HG03025 (cell line): ENCODE measurements around the gene COL6A2.
"Not testable (repeated sequence)": the region's sequence is repeated elsewhere in the genome, so short reads cannot be mapped to it uniquely, and the experiment has no call there.

Source experiments
- ATAC-seq: cut with Tn5 transposase; IDR thresholded peaks from one replicate; pipeline ENCODE4 v1.9.1; 2021; ENCODE audit warnings: mild to moderate bottlenecking, moderate library complexity; ENCODE audit not compliant: unreplicated experiment, low FRiP score

COL6A2 gene

DNA sequence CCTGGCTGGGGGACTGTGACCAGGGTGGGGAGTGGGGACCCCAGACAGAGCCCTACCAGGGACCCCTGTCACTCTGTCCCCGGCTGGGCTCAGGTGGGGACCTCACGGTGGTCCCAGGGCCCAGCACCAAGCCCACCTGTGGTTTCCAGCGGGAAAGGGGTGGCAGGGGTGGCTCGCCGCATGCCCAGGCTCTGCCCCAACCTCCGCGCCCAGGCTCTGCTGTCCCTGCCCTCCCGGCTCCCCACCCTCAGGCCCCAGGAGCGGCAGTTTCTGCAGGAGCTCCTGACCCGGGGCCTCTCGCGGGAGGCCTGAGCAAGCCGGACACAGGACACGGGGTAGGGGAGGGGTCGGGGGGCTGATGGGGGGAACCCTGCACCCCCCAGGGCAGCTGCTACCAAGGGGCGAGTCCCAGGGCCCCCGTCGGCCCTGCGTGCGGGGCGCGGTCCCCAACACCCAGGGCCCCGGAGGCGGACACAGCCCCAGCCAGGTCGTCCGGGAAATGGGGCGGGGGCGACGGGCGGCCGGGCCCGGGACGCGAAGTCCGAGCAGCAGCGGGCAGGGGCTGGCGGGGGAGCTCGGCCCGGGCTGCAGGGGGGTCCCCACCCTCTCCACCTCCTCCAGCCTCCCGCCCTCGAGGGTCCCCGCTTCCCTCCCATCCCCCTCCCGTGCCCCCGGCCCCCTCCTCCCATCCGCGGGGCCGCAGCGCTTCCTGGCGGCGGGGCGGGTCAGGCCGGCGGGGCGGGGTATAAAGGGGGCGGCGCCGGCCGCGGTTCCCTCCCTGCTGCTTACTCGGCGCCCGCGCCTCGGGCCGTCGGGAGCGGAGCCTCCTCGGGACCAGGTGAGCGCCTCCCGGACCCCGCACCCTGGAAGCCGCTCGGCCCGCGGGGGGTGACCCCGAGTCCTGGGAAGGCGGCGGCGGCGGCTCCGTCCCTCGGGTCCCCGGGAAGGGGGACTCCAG is at the start of gene COL6A2:
Gene COL6A2 (plus strand): TSS at position 777 of the 958 bp plus-strand sequence.
- no peak for ATAC-seq

DNA sequence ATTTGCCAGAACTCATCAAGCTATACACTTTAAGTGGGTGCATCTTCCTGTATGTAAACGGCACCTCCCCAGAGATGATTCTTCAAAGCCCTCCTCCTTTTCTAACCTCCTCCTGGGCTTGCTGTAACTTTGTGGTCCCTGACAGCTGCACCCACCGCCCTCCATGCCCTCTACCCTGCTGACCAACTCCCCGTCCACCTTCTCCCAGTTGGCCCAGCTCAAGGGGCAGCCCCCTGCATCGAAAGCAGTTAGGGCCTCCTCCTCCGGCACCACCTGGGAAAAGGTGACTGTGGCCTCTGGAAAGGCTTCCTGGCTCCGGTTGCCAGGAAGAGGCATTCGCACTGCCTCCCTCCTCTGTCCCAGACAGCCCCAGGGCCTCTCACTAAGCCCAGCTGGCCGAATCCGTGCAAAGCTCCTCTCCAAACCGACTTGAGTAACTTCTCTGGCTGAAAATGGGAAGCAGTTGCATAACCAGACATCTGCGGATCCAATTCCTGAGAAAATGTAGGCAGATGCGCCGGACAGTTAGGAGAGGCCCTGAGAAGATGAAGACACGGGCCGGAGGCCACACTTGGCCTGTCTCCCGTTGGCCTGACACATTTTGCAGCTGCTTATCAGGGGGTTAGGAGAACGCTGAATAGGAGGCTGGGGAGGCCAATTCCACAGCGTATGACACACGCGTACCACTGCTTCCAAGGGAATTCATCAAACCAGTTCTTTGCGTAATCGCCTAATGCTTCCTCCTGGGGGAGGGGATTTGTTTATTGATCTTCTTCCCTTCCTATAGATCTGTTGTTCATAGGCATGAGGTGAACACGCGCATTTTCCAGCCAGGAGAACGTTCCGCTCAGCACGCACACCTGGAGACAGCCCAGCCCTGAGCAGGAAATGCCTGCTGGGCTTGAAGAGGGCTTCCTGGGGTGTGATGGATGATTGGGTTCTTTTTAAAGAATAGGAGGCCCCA is 48.7 kb upstream of the COL6A2 start:
- no peak for ATAC-seq

DNA sequence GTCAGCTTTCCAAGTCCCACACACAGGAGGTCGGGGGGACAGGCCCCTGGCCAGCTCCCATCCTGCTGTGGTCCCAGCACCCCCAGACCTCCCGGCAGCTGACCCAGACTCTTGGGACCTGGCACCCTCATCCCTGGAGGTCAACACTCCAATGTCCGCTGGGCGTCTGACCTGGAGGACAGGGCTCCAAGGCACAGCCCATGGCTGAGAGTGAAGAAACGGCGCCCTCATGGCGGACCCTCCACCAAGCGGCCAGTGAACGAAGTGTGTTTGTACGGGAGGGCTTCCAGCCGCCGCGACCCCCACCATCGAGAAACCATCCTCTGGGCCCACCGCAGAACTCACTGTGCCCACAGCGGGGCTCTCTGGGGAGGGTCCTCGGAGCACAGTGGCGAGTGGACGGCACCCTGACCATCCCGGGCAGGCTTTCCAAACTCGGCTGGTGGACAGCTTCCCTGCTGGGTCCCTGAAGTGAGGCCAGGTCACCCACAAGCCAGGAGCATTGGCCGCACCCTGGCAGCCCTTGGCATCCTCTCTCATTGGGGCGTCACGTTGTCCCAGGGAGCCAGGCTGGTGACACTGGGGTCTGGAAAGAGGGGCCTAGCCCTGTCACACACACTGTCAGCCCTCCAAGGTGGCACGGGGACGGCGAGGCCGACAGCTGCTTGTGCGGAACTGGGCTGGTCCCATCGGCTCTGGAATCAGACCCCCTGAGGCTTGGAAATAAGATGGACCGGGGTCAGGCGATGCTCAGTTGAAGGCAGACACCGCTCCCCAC is 47.8 kb upstream of the COL6A2 start:
- no peak for ATAC-seq

DNA sequence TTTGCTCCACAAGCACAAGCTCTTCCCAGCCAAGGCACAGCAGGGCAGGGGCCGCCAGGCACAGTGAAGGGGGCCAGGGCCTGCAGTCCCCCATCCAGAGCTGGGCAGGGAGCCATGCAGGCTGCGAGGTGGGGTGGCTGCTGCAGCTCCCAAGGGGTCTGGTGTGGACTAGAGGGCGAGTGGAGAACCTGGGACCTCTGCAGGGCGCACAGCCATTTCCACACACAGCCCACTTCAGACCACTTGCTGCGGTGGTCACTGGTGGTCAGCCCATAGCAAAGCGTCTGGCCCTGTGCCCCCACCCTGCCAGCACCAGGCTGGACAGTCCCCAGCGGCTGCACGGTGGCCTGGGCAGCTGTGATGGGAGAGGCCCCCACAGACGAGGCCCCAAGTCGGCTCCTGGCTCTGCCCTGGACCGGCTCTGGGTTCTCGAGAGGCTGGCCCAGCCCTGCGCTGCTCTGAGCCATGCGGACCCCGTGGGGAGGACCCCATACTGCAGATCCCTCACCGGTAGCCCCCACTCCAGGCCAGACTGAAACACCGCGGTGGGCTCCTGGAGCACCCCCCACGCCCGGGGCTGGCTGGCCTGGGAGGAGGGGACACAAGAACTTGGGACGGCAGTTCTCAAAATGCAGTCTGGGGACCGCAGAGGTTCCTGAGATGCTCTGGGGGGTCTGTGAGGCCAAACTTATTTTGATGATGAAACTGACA is 47.1 kb upstream of the COL6A2 start:
- ATAC-seq = no peak

DNA sequence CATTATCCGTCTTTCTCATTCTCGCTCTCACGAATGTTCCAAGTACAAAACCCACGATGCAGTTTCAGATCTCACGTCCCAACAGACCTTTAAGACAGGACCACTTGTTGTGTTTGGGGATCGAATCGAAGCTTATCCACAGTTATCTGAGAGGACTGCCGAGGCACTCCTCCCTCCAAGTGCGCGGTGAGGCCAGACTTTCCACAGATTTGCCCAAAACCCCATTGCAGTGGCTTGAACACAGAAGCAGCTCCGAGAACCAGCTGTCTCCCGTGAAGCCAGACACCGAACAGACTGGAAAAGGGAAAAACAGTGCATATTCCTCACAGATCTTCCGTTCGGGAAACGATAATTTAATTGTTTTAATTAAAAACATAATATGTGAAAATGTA is 46.5 kb upstream of the COL6A2 start:
- no peak for ATAC-seq

DNA sequence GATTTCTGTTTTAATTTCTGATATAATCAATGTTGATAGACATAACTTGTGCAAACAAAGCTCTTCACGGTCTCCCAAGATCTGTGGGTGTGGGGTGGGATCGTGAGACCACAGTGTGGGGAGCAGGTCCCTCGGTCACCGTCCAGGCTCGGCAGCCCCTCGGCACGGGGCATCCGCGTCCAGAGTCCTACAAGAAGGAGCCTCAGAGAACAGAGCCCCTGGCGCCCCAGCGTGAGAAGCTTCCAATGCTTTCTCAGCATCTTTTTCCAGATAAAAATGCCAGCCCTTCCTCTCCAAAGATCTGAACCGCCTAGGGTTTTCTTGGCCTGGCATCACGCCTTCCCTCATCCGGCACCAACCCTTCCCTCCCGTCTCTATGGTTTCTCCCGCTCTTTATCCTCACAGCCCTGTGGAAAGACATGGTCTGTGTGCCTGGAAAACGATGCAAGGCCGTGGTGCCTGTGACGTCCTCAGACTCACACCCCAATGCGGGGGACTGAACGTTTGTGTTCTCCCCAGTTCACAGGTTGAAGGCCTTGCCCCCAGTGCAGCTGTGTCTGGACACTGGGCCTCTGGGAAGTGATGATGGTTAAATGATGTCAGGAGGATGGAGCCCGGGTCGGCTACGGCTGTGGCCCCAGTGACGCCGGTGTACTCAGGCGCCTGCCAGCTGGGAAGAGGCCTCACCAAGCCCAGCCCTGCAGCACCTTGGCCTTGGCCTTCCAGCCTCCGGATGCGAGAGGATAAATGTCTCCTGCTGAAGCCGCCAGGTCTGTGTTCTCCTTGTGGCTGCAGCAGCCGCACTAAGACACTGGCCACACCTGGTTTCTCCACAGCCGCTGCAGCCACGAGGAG is 45.9 kb upstream of the COL6A2 start:
- no peak for ATAC-seq

DNA sequence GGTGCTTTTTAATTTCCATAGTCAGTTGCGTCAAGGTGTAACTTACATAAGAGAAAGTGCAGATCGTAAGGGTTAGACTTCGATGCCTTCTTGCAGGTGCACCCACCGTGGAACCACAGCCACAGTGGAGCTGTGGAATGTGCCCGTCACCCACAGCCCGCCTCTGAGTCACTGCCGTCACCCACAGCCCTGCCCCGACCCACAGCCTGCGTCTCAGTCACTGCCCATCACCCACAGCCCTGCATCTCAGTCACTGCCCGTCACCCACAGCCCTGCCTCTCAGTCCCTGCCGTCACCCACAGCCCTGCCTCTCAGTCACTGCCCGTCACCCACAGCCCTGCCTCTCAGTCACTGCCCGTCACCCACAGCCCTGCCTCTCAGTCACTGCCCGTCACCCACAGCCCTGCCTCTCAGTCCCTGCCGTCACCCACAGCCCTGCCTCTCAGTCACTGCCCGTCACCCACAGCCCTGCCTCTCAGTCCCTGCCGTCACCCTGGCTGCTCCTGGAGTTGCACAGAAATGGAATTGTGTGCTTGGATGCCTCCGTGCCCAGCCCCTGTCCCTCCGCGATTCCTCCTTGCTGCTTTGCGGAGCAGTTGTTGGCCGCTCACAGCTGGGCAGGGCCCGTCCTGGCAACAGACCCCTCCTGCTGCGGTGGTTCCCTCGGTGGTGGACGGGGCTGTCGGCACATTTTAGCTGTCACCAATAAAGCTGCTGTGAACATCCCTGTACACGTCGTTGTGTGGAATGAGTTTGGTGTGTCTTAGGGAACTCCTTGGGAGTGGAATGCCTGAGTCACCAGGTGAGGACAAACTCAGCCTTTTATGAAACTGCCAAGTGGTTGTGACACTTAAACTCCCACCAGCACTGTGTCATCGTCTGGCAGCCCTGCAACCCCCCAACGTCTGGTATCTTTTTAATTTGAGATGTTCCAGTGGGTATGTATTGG is 44.9 kb upstream of the COL6A2 start:
- ATAC-seq = no peak

DNA sequence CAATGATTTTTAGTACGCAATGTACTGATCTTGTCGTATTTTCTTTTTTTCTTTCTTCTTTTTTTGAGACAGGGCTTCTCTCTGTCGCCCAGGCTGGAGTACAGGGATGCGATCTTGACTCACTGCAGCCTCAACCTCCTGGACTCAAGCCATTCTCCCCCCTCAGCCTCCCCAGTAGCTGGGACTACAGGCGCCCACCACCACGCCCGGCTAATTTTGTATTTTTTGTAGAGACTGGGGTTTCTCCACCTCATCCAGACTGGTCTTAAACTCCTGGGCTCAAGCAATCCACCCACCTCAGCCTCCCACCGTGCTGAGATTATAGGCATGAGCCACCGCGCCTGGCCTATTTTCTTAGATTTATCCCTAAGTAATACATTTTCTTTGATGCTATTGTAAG is 43.9 kb upstream of the COL6A2 start:
- ATAC-seq = no peak

DNA sequence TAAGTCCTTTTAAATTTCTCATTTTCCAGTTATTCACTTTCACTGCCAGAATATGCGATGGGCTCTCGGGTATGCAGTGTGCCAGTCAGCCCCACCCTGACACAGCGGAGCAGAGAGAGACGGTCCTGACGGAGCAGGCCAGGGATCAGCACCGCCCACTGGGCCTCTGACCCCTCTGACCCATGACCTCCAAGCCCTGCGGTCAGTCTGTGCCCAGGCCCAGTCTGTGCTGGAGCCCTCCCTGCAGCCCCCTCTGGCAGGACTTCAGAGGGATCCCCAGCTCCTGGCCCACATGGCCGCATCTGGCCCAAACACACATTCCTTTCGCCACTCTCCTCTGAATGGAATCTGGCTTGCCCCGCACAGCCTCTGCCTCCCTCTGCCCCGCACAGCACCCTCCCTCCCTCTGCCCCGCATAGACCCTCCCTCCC is 43.4 kb upstream of the COL6A2 start:
- no peak for ATAC-seq

DNA sequence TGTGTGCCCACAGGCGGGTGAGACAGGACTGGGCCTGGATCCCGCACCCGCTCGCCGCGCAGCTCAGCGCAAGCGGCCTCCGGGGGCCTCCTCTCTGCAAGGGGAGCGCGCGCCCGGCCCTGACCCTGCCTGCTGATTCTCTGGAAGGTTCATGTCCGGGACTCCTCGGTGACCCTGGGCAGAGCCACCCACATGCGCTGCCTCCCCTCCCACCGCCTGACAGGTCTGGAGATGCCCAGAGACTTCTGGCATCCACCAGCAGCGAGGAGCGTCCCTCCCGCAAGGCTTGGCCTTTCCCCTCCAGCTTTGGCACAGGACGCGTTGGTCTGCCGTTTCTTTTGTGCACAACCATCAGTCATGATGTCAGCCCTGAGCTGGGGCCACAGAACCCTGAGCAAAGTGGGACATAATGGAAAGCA is 42.0 kb upstream of the COL6A2 start:
- ATAC-seq = no peak

DNA sequence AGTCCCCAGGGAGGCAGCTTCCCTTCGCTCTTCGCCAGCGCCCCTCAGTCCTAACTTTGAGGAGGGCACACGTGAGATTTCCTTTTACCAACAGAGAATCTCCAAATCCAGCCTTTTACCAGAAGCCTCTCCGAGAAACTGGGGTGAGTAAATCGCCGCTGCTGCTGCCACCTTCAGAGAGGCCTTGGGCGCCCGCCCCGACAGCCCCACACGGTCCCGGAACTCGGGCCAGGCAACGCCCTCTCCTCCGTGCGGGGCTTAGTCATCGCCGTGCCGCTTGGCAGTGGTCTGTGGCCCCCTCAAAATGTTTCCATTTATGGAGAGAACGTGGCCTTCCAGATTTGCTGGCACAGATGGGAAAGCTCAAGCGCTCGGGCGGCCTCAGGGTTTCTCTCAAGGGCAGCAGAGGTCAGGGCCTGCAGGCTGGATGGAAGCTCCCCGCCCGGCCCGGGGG is 41.4 kb upstream of the COL6A2 start:
- ATAC-seq = no peak

DNA sequence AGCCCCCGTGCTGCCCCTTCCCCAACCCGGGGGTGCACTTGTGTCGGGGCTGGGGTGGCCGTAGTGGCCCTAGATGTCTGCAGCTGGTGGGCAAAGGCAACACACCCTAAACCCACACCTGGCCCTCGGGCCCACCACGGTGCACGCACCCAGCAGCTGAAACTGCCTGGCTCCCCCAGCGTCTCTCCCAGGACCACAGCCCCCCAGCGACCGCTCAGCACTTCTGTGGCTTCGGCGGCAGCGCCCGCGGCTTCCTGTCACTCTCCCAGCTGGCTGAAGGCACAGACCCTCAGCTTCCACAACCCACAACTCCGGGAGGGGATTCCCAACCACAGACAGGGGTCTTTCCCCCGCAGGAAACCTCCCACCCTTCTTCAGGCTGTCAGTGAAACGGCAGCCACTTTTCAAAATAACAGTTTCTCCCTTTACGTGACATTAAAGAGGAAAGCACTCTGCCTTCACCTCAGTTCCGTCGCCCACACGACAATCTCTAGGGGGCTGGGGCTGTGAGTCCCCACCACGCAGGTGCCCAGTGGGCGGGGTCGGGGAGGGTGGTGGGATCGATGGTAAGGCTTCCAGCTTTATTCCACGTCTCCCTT is 40.7 kb upstream of the COL6A2 start:
- no peak for ATAC-seq

DNA sequence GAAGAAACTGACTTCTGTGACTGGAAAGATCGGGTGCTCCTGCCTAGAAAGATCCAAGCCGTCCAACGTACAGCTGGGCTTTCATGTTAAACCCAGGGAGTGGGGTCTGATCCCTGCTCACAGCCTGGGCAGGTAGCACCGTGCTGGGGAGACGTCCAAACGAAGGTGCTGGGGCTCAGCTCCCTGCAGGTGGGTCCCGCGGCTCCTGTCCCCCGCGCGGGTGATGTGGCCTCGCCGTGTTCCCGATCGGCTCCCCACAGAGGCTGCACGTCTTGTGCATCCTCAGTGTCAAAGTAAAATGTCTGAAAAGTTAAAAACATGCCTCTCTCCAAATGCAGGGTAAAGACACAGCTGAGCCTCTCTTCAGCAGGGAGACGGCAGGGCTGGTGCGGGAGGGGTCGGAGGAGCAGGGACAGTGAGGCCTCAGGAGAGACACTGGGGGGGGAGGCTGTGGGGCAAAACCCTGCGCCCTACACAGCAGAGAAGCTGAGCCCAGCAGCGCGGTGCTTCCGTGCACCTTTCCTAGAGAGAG is 40.1 kb upstream of the COL6A2 start:
- ATAC-seq = no peak

DNA sequence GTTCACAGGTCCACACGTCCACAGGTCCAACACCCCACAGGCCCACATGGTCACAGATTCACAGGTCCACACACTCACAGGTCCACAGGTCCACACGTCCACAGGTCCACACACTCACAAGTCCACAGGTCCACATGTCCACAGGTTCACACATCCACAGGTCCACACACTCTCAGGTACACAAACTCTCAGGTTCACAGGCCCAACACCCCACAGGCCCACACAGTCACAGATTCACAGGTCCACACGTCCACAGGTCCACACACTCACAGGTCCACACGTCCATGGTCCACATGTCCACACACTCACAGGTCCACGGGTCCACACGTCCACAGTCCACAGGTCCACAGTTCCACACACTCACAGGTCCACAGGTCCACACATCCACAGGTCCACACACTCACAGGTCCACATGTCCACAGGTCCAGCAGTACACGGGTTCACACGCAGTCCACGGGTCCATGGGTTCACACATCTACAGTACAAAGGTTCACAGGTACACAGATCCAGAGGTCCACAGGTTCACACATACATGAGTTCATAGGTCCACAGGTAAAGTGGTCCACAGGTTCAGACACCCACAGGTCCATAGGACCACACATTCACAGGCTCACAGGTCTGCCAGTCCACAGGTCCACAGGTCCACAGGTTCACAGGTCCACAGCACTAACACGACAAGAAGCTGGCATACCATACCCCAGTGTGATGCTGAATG is 39.3 kb upstream of the COL6A2 start:
- no peak for ATAC-seq

DNA sequence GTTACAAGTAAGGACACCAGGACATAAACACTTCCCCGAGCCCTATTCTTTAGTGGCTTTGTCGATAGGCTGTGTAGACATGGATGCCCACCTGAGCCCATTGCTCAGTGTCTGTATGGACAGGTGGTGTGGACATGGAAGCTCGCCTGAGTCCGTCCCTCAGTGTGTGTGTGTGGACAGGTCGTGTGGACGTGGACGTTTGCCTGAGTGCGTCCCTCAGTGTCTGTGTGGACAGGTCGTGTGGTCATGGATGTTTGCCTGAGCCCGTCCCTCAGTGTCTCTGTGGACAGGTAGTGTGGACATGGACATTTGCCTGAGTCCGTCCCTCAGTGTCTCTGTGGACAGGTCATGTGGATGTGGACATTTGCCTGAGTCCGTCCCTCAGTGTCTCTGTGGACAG is 38.7 kb upstream of the COL6A2 start:
- no peak for ATAC-seq

DNA sequence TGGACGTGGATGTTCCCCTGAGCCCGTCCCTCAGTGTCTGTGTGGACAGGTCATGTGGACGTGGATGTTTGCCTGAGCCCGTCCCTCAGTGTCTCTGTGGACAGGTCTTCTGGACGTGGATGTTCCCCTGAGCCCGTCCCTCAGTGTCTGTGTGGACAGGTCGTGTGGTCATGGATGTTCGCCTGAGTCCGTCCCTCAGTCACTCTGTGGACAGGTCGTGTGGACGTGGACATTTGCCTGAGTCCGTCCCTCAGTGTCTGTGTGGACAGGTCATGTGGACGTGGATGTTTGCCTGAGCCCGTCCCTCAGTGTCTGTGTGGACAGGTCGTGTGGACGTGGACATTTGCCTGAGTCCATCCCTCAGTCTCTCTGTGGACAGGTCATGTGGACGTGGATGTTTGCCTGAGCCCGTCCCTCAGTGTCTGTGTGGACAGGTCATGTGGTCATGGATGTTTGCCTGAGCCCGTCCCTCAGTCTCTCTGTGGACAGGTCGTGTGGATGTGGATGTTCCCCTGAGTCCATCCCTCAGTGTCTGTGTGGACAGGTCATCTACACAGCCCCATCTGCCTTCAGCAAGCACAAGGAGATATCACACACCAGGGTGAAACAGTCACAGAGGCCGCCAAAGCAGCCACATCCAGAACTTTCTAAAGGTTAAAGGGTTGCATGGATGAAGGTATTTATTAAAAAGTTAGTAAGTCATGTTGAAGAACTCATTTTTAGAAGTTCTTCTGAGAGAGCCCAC is 38.0 kb upstream of the COL6A2 start:
- not testable (repeated sequence) for ATAC-seq
